Brain pericyte (primary cell): ENCODE results near the gene U2AF2.

ENCODE experiments used
- DNase-seq: peaks from one replicate; pipeline ENCODE4 v3.0.0-alpha.2; 2012; ENCODE audit warnings: low read depth, low spot score

Gene U2AF2

DNA sequence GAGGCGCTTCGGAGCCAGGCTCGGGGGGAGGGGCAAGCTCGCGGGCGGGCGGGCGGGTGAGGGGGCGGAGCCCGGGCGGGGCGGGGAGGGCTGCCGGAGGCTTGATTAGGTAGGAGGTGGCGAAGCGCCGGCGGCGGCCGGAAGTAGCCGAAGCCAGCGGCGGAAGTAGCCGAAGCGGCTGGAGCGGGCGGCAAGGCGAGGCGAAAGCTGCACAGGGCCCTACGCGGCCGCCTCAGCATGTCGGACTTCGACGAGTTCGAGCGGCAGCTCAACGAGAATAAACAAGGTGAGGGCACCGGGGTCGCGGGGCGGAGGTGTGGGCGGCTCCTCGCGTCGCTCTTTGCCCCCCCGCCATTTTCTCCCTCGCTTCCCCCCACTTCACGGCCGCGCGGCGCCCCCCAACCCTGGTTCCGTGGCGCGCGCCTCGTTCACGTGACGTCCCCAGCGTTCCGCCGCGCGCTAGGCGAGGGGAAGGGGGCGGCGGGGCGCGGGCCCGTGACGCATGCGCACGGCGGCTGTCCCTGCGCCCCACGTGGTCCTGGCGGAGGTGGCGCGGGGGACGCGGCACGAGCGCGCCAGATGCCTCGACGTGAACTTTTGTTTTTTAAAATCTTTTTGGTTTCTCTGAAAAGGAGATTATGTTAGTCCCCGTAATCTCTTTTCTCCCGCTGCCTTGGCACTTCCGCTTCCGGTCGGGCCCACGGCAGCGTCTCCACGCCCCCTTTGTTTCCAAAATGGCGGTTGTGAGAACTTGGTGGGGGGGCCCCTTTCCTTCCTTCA is at the start of gene U2AF2:
Gene U2AF2 (plus strand): TSS at position 168 of the 780 bp plus-strand sequence. CDS start 70 bp downstream, at position 238.
- no peak for DNase-seq

DNA sequence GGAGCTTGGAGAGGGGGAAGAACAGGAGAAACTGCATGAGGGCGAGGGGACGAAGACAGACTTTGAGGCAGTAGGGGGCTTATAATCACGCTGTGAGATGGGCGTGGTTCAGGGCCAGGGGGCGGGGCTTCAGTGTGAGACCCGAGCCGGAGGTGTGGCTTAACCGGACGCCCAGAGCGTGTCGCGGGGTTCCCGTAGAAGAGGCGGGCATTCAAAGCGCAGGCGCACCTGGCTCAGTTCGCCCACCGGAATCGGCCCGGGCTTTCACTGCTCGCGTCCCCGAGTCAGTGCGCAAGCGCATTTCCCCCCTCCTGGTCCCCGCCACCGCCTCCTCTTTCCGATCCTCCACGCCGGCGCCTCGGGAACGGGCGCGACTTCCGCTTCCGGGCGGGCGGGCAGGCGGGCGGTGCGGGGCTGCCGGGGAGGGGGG is 49.6 kb upstream of the U2AF2 start:
- DNase-seq: peak; percentile 96

DNA sequence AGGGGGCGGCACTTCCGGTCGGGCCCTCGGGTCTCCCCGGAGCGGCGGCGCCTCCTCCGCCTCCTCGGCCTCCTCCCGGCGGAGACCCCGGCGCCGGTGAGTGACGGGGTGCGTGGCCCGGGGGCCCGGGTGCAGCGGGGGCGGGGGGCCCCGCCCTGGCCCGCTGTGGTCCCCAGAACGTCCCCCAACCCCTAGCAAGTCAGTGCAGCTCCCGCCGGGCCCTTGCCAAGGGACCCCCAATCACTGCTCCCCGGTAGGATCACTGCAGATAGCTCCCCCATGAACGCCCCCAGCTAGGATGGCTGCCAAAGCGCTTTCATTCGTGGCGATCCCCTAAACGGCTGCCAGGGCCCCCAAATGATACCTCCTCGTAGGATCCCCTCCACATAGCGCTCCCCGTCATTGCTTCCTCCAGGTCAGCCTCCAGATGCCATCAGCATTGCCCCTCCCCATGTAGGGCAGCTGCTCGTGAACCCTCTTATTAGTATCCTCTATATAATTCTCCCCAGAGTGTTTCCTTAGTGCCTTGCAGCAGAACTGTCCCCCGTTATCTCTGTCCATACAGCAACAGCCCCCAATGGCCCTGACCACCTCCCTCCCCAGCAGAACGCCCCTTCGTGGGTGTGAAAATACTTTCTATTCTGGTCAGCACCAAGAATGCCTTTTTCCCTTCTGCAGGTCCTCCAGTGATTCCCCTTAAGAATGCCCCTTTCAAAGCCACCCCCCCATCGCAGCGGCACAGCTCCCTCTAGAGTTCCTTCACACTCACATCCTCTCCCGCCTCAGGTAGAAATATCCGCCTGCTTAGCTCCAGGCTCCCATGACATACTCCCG is 49.0 kb upstream of the U2AF2 start, which contains the start of gene ZNF865:
Gene ZNF865 (plus strand): TSS at position 11 of the 834 bp plus-strand sequence. CDS start 7,972 bp downstream, outside the sequence.
- peak; percentile 50 for DNase-seq

DNA sequence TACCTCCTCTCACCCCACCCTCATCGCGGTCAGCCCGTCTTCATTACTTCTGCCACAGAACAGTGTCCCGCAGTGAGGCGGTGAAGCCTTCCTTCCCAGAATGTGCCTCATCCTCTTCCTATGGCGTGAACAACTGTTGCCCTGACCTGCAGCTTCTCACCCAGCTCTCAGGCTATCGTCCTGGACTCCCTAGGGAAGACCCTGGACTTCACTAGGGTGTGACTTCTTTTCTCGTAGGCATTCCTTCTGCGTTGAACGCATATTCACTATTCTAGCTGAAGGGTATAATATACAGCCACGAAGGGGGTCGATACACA is 48.4 kb upstream of the U2AF2 start:
- no peak for DNase-seq

DNA sequence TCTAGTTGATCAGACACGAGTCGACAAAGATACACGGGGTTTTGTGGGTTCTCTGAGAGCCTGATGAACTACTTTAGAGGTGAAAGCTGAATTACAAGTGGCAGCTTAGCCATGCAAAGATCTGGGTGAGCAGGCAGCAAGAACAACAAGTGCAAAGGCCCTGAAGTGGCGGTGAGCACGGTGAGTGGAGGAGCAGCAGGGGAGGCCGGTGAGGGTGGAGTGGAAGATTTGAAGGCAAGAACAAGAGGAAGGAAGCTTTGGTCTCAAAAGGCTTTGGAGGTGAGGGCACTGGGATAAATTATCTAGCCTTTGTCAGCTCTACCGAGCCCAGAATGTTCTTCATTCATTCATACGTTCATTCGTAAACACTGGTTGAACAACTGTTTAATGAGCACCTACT is 48.0 kb upstream of the U2AF2 start:
- no peak for DNase-seq

DNA sequence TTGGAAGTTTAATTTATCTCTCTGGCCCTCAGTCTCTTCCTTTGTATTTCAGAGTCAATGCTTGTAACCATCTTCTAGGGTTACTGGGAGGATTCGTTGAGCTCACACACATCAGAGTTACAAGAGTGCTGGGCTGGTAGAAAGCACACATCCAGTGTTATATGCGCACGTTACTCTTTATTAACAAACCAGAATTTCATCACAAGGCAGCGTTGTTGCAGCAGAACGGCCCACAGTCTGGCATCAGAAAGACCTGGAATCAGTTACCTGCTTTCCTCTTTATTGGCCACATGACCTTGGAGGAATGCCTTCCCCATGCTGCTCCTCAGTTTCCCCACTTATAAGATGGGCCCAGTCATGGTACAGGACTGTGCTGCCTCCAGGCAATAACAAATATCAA is 45.5 kb upstream of the U2AF2 start:
- no peak for DNase-seq

DNA sequence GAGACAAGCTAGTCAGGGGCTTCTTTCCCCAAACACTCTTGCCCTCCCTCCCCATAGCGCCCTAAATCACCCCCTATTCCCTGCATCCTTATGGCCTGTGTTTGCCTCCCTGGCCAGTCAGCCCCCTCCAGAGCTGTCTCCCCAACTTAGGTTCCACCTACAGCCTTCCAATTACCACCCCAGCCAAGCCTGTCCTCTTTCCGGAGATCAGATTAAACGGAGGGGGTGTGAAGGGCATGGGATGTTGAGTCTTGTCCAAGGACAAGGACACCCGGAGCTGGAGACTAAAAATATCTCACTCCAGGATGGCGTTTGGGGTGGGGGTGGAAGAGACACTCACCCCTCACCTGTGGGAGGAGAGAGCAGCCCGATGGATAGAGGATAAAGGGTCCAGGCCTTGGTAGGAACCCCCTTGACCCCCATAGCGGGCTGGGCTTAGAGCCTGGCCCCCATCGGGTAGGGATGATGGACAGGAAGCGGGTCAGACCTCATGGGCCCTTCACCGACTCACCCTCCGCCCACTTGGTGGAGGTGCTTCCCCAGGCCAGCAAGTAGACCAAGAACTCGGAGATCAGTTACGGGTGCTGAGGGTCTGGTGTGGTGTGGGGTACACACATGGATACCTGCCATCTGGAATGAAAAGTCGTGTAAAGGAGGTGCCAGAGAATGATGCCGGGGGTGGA is 43.4 kb upstream of the U2AF2 start:
- DNase-seq: no peak

DNA sequence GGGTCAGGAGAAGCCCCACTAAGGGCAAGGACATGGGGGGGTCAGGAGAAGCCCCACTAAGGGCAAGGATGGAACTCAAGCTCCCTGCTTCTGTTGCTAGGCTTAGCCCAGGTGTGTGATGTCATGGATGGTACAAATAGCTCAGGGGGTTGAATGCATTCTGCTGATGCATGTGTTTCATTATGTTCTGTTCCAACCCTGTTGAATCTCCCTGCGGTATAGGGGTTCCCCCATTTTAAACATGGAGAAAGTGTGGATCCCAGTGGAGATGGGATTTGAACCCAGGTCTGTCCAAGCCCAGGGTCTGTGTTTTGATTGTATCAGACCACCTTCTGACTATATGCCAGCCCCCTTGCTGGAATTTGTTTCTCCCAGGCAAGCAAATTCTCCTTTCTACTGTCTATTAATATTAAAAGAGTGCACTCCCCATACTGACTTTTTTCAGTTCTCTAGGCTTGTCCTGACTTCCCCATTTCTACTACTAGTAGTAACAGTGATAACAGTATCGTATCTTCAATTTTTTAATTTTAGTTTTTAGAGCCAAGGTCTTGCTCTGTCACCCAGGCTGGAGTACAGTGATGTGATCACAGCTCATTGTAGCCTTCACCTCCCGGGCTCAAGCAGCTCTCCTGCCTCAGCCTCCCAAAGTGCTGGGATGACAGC is 42.7 kb upstream of the U2AF2 start:
- no peak for DNase-seq

DNA sequence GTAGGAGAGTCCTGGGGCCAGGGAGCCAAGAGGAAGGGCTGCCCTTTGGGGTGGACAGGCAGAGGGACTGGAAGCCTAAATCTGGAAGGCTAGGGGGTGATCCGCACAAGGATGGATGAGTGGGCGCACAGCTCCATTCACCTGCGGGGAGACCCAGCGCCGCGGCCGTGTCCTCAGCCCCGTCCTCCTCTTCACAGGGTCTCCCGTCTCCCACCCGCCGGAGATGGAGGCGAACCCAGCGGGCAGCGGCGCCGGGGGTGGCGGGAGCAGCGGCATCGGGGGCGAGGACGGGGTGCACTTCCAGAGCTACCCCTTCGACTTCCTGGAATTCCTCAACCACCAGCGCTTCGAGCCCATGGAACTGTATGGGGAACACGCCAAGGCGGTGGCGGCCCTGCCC is 41.4 kb upstream of the U2AF2 start:
- no peak for DNase-seq

DNA sequence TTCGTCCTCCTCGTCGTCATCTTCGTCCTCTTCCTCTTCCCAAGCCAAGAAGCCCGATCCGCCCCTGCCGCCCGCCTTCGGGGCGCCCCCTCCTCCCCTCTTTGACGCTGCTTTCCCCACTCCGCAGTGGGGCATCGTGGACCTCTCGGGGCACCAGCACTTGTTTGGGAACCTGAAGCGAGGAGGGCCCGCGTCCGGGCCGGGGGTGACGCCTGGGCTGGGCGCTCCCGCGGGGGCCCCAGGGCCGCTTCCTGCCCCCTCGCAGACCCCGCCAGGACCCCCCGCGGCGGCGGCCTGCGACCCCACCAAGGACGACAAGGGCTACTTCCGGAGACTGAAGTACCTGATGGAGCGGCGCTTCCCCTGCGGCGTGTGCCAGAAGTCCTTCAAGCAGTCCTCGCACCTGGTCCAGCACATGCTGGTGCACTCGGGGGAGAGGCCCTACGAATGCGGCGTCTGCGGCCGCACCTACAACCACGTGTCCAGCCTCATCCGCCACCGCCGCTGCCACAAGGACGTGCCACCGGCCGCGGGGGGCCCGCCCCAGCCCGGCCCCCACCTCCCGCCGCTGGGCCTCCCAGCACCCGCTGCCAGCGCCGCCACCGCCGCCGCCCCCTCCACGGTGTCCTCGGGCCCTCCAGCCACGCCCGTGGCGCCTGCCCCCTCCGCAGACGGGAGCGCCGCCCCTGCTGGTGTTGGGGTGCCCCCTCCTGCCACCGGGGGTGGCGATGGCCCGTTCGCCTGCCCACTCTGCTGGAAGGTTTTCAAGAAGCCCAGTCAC is 40.7 kb upstream of the U2AF2 start:
- no peak for DNase-seq

DNA sequence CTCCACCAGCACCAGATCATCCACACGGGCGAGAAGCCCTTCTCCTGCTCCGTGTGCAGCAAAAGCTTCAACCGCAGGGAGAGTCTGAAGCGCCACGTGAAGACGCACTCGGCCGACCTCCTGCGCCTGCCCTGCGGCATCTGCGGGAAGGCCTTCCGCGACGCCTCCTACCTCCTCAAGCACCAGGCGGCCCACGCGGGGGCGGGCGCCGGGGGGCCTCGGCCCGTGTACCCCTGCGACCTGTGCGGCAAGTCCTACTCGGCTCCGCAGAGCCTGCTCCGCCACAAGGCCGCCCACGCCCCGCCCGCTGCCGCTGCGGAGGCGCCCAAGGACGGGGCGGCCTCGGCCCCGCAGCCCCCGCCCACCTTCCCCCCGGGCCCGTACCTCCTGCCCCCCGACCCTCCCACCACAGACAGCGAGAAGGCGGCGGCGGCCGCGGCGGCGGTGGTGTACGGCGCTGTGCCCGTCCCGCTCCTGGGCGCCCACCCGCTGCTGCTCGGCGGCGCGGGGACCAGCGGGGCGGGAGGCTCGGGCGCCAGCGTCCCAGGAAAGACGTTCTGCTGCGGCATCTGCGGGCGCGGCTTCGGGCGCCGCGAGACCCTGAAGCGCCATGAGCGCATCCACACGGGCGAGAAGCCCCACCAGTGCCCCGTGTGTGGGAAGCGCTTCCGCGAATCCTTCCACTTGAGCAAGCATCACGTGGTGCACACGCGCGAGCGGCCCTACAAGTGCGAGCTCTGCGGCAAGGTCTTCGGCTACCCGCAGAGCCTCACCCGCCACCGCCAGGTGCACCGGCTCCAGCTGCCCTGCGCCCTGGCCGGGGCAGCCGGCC is 39.9 kb upstream of the U2AF2 start:
- DNase-seq: no peak

DNA sequence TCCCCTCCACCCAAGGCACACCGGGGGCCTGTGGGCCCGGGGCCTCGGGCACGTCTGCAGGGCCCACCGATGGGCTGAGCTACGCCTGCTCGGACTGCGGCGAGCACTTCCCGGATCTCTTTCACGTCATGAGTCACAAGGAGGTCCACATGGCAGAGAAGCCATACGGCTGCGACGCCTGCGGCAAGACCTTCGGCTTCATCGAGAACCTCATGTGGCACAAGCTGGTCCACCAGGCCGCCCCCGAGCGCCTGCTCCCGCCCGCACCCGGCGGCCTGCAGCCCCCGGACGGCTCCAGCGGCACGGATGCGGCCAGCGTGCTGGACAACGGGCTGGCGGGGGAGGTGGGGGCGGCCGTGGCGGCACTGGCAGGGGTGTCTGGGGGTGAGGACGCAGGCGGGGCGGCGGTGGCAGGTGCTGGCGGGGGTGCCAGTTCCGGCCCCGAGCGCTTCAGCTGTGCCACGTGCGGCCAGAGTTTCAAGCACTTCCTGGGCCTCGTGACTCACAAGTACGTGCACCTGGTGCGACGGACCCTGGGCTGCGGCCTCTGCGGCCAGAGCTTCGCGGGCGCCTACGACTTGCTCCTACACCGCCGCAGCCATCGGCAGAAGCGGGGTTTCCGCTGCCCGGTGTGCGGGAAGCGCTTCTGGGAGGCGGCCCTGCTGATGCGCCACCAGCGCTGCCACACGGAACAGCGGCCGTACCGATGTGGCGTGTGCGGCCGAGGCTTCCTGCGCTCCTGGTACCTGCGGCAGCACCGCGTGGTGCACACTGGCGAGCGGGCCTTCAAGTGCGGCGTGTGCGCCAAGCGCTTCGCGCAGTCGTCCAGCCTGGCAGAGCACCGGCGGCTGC is 39.1 kb upstream of the U2AF2 start:
- DNase-seq: no peak

DNA sequence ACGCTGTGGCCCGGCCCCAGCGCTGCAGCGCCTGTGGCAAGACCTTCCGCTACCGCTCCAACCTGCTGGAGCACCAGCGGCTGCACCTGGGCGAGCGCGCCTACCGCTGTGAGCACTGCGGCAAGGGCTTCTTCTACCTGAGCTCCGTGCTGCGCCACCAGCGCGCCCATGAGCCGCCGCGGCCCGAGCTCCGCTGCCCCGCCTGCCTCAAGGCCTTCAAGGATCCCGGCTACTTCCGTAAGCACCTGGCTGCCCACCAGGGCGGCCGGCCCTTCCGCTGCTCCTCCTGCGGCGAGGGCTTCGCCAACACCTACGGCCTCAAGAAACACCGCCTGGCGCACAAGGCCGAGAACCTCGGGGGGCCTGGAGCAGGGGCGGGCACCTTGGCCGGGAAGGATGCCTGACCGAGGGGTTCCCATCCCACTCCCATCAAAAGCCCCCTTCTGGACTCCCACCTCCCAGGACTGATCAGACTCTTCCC is 38.4 kb upstream of the U2AF2 start:
- DNase-seq: no peak

DNA sequence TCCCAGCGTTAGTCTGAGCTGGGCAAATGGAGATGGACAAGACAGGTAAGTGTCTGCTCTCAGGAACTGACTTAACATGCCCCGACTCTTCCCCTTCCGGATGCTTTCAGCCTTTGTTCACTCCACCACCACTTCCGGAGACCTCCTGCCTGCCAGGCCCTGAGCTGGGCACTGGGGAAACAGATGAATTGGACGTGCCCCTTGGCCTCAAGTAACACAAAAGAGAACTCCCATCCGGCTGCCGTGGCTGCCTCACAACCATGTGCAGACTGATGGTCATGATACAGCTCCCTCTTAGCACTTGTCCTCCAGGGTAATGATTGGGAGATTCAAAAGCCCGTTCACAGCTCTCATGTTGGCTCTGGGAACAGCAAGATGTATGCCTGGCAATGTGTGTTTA is 37.4 kb upstream of the U2AF2 start:
- no peak for DNase-seq

DNA sequence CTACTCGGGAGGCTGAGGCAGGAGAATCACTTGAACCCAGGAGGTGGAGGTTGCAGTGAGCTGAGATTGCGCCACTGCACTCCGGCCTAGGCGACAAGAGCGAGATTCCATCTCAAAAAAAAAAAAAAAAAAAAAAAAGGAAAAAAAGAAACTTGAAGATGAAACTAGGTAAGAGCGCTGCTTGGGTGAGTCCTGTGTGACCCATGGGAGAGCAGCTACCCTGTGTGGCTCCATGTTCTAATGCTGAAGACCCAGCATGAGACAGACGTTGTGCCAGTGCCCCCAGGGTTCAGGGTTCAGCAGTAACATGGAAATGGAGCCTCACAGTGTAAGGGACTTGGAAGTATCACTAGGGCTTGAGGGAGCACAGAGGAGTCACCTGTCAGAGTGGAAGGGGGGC is 36.4 kb upstream of the U2AF2 start:
- DNase-seq: no peak

DNA sequence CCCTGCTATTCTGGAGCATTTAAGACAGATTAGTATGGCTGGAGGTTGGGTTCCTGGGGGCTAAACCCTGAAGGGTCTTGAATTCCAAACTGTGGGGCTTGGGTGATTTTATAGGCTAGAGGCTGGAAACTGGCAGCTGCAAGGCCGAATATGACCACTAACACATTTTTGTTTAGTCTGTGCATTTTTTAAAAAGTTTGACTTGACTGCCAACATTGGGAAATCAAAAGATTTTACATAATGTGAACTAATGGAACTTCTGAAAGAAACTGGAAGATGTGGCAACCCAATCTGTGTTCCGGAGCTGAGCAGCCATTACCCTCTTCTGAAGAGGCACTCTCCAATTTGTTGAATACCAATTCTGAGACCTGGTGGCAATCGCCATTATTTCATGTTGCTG is 35.5 kb upstream of the U2AF2 start:
- no peak for DNase-seq

DNA sequence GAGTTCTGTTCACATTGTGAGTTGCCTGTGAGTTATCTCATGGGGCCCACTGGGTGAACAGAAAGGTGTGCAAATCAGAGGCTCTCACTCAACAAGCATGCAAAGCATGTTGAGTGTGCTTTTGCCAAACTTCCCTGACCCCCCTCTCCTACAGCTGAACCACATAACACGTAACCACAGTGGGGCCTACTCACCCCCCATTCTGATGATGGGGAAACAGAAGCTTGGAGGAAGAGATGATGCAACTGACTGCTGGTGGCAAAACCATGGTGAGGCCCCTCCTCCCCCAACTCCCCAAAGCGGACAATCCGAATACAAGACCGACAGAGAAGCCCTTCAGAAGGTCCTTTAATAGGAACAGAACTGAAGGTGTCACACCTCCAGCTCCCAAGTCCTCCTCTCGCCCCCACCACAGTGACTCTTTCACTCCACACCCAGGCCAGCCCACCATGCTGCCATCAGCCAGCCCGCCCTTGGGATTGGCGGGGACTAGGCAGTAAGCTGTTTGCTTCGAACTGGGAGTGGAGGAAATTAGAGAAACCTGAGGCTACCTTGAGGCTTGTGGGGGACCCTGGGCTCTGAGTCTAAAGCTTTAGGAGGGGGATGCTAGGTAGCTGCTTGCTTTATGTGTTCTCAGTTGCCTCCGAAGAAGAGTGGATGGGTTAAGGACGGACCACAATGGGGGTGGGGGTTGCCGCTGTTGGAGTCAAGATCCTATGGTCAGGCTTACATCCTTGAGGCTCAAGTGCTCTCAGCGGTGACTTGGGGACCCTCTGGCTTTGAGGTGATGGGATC is 34.2 kb upstream of the U2AF2 start:
- DNase-seq: no peak

DNA sequence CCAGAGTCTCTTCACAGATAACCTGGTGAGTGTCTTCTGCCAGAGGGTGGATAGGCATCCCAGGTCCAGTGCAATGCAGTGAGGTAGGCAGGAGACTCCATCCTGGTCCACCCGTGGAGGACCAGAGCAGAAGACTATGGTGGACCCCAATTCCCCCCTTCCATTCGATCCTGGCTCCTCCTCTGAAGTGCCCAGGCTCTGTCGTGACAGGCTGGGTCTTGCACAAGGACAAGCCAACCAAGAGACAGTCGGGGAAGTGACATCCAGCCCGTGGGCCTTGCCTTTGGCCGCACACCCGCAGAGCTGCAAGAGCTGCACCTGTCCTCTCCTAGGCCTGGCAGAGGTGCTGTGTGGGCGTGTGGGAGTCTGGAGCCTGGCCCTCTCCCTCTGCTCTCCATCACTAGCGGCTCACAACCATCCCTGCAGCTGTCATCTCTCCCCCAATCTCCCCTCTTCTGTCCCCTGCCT is 33.6 kb upstream of the U2AF2 start:
- no peak for DNase-seq
